Hepatocyte (in vitro differentiated cells): Measurements from ENCODE around the gene NEK8. TPM values are rescaled to one million over a fixed set of nuclear protein-coding genes. Genes with fewer than 3 reads are reported as not detected.

ENCODE experiments used
- DNase-seq: peaks from one replicate; pipeline ENCODE4 v3.0.0-alpha.2; 2016; ENCODE audit warnings: low spot score
- H2AFZ ChIP-seq: fragments of 200-600 bp; sonication (generic); 2 replicates; pipeline ENCODE4 v1.6.0; 2016; ENCODE audit warnings: antibody characterized with exemption, mild to moderate bottlenecking
- H3K27ac ChIP-seq: fragments of 200-600 bp; sonication (generic); 2 replicates; pipeline ENCODE4 v1.5.1; 2016; ENCODE audit warnings: mild to moderate bottlenecking
- H3K27me3 ChIP-seq: fragments of 200-600 bp; sonication (generic); 2 replicates; pipeline ENCODE4 v1.6.1; 2016
- H3K36me3 ChIP-seq: fragments of 200-600 bp; sonication (generic); replicated peaks from 2 replicates; pipeline ENCODE4 v1.5.1; 2016; ENCODE audit warnings: low read depth; ENCODE audit not compliant: insufficient read depth
- H3K4me1 ChIP-seq: fragments of 200-600 bp; sonication (generic); 2 replicates; pipeline ENCODE4 v1.5.1; 2016; ENCODE audit warnings: mild to moderate bottlenecking, moderate library complexity; ENCODE audit not compliant: insufficient read depth
- H3K4me2 ChIP-seq: fragments of 200-600 bp; sonication (generic); 2 replicates; pipeline ENCODE4 v1.6.0; 2016
- H3K4me3 ChIP-seq: fragments of 200-600 bp; sonication (generic); 2 replicates; pipeline ENCODE4 v1.5.1; 2016; ENCODE audit warnings: mild to moderate bottlenecking
- H3K79me2 ChIP-seq: fragments of 200-600 bp; sonication (generic); 2 replicates; pipeline ENCODE4 v1.6.0; 2017; ENCODE audit warnings: mild to moderate bottlenecking
- H3K9me2 ChIP-seq: fragments of 200-600 bp; sonication (generic); replicated peaks from 2 replicates; pipeline ENCODE4 v1.6.0; 2017; ENCODE audit warnings: mild to moderate bottlenecking; ENCODE audit not compliant: insufficient read depth
- H3K9me3 ChIP-seq: fragments of 200-600 bp; sonication (generic); 2 replicates; pipeline ENCODE4 v1.5.1; 2016; ENCODE audit warnings: low read depth, mild to moderate bottlenecking
- H4K20me1 ChIP-seq: fragments of 200-600 bp; sonication (generic); 2 replicates; pipeline ENCODE4 v1.6.0; 2016; ENCODE audit warnings: mild to moderate bottlenecking; ENCODE audit not compliant: insufficient read depth, poor library complexity, severe bottlenecking
- CTCF ChIP-seq: fragments of 200-600 bp; sonication (generic); IDR thresholded peaks from 2 replicates; pipeline ENCODE4 v1.5.1; 2016; ENCODE audit warnings: antibody characterized with exemption, mild to moderate bottlenecking; ENCODE audit not compliant: poor library complexity
- EZH2 ChIP-seq: fragments of 200-600 bp; sonication (generic); IDR thresholded peaks from 2 replicates; pipeline ENCODE4 v1.6.1; 2016; ENCODE audit warnings: antibody characterized with exemption, mild to moderate bottlenecking, borderline replicate concordance
- EZH2phosphoT487 ChIP-seq: fragments of 200-600 bp; sonication (generic); IDR thresholded peaks from one replicate; pipeline ENCODE4 v1.6.1; 2018; ENCODE audit warnings: antibody characterized with exemption, mild to moderate bottlenecking, low read depth, moderate library complexity; ENCODE audit not compliant: unreplicated experiment, severe bottlenecking
- WGBS: methylation state at CpG from one replicate; pipeline ENCODE4 v1.1.6; 2016; ENCODE audit warnings: low lambda C conversion rate; ENCODE audit errors: missing lambda C conversion rate; 5-methylcytosine and 5-hydroxymethylcytosine counted together
- polyA plus RNA-seq: library from polyadenylated mRNA; unstranded; fragments of >200 nt; fragmentation: Nextera tagmentation; extraction: Ambion mirVana; gene quantifications from 2 replicates; pipeline ENCODE4 v1.2.1, GENCODE V29; 2016
- total RNA-seq: library from RNA; depleted of rRNA; stranded (reverse); fragments of >200 nt; gene quantifications from 2 replicates; pipeline ENCODE4 v1.2.3, GENCODE V29; 2014

Gene NEK8
- total and polyA plus RNA-seq, 2 experiments from 2014 or later: 5.5 to 8.1 TPM

DNA sequence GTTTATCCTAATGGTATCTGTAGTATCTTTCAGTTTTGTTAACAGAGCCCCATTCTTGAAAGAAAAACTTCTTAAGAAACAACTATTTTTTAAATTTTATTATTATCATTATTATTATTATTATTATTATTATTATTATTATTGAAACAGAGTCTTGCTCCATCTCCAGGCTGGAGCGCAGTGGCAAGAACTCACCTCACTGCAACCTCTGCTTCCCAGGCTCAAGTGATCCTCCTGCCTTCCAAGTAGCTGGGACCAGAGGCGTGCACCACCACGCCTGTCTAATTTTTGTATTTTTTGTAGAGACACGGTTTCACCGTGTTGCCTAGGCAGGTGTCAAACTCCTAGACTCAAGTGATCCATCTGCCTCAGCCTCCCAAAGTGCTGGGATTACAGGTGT is 43.2 kb upstream of the NEK8 start:
- no peaks in the 10 kb centered on the region for H3K27me3 ChIP-seq
- H3K4me3 ChIP-seq: no peak overlapping the region
- H2AFZ ChIP-seq: no peak overlapping the region
- H3K9me2 ChIP-seq: no peaks in the 10 kb centered on the region
- TF ChIP-seq CTCF: no peak
- TF ChIP-seq EZH2phosphoT487: no peak
- no peak for TF ChIP-seq EZH2
- H3K4me2 ChIP-seq: no peak overlapping the region
- H3K36me3 ChIP-seq: no peaks in the 10 kb centered on the region
- H3K27ac ChIP-seq: no peak overlapping the region
- no peaks in the 10 kb centered on the region for H3K9me3 ChIP-seq
- H4K20me1 ChIP-seq: no peaks in the 10 kb centered on the region
- whole genome bisulfite sequencing: 97% methylated on average over 5 of the region's 5 CpGs
- H3K4me1 ChIP-seq: no peaks in the 10 kb centered on the region
- no peaks in the 10 kb centered on the region for H3K79me2 ChIP-seq
- DNase-seq: no peak

DNA sequence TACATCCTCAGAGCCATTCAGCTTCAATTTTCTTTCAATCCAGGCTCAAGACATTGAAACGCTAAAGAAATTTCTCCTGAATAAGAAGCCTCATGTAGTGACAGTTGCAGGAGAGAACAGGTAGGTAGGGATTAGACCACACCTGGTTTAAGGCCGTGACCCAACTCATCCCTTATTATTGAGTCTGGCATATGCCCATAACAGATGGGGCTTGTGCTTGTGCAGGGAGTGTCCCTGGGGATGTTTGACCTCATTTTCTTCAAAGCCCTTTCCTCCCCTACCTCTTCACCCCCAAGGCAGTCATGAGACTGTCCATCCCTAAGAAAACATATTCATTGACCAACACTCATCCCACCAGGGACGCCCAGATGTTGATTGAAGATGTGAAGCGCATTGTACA is 42.3 kb upstream of the NEK8 start:
- Histone ChIP-seq H3K9me3 (no peaks in the 10 kb centered on the region), H3K4me1 (no peaks in the 10 kb centered on the region), H3K27me3 (no peaks in the 10 kb centered on the region), H2AFZ (no peak overlapping the region), H3K36me3 (no peaks in the 10 kb centered on the region), H3K4me3 (no peak overlapping the region), H3K9me2 (no peaks in the 10 kb centered on the region), H3K79me2 (no peaks in the 10 kb centered on the region), H3K27ac (no peak overlapping the region), H3K4me2 (no peak overlapping the region), H4K20me1 (no peaks in the 10 kb centered on the region)
- TF ChIP-seq CTCF (no peak), EZH2phosphoT487 (no peak), EZH2 (no peak)
- no peak for DNase-seq
- WGBS: 95% methylated on average over 4 of the region's 4 CpGs

GRCh38 chr17:28688481-28688880 is 40.1 kb upstream of the NEK8 start:
- H3K27me3 ChIP-seq: no peaks in the 10 kb centered on the region
- H3K36me3 ChIP-seq: no peaks in the 10 kb centered on the region
- TF ChIP-seq EZH2: no peak
- no peak for TF ChIP-seq EZH2phosphoT487
- TF ChIP-seq CTCF: no peak
- H3K27ac ChIP-seq: no peak overlapping the region
- H3K4me1 ChIP-seq: no peaks in the 10 kb centered on the region
- 87% methylated on average over 4 of the region's 4 CpGs for WGBS
- H3K79me2 ChIP-seq: no peaks in the 10 kb centered on the region
- no peaks in the 10 kb centered on the region for H4K20me1 ChIP-seq
- no peak overlapping the region for H2AFZ ChIP-seq
- no peak overlapping the region for H3K4me3 ChIP-seq
- no peak for DNase-seq
- H3K9me2 ChIP-seq: no peaks in the 10 kb centered on the region
- H3K9me3 ChIP-seq: no peaks in the 10 kb centered on the region
- H3K4me2 ChIP-seq: no peak overlapping the region

DNA sequence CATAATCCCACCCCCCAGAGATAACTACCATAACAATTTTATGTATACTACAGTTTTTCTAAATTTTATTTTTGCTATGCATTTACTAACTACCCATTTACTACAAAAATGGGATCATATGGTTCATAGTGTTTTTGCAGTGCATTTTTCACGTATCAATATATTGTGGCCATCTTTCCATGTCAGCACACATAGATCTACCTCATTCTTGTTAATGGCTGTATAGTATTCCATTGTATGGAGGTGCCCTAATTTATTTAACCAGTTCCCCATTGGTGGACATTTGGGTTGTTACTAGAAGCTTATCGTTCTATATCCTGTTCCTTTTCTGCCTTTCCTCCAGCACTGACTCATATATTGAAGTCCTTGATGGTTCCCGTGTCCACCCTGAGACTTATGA is 39.6 kb upstream of the NEK8 start:
- Histone ChIP-seq H3K36me3 (no peaks in the 10 kb centered on the region), H3K4me1 (no peaks in the 10 kb centered on the region), H2AFZ (no peak overlapping the region), H3K27ac (no peak overlapping the region), H3K4me3 (no peak overlapping the region), H3K79me2 (no peaks in the 10 kb centered on the region), H3K9me2 (no peaks in the 10 kb centered on the region), H3K9me3 (no peaks in the 10 kb centered on the region), H3K4me2 (no peak overlapping the region), H4K20me1 (no peaks in the 10 kb centered on the region), H3K27me3 (no peaks in the 10 kb centered on the region)
- TF ChIP-seq CTCF: no peak
- no peak for TF ChIP-seq EZH2phosphoT487
- TF ChIP-seq EZH2: no peak
- WGBS: 97% methylated on average over 3 of the region's 3 CpGs
- no peak for DNase-seq
